Pancreas (tissue), 10 donors: ENCODE data around the gene KDM2A. TPM values are rescaled to one million over a fixed set of nuclear protein-coding genes. Genes with fewer than 3 reads are reported as not detected.
A peak's percentile ranks its signal among the peaks of the same experiment; 100 is the strongest.

Experiments used
- ATAC-seq, 4 donors: fragments of 200-7000 bp; cut with Tn5 transposase; one replicate each; pipeline versions ENCODE4 v1.8.0 to v1.9.1; 2020; ENCODE audit warnings: mild to moderate bottlenecking in 4 of 4, moderate library complexity in 4 of 4
- DNase-seq, 6 donors: peaks; one replicate each; pipeline ENCODE4 v3.0.0-alpha.2; 2020
- FAIRE-seq: peaks from 2 replicates; lab custom pipeline; 2012; peaks lifted over from hg19 to GRCh38; lab: Jason Lieb, UNC
- H3K27ac ChIP-seq, 4 donors: fragments of 200-600 bp; sonication (generic); 1 replicate in 3 of 4; 2 replicates in 1 of 4; pipeline versions ENCODE4 v1.5.0 to v1.8.0; 2020
- H3K27me3 ChIP-seq, 4 donors: fragments of 200-600 bp; one replicate each; pipeline ENCODE4 v1.8.0; 2021
- H3K36me3 ChIP-seq, 3 donors: fragments of 200-600 bp; sonication (generic) in 1 of 3; one replicate each; pipeline versions ENCODE4 v1.5.0 to v1.8.0; 2020 to 2021
- H3K4me1 ChIP-seq, 3 donors: fragments of 200-600 bp; one replicate each; pipeline ENCODE4 v1.8.0; 2021
- H3K4me3 ChIP-seq, 4 donors: fragments of 200-600 bp; sonication (generic) in 2 of 4; one replicate each; pipeline versions ENCODE4 v1.5.0 to v1.8.0; 2020 to 2021
- H3K9me3 ChIP-seq, 4 donors: fragments of 200-600 bp; one replicate each; pipeline ENCODE4 v1.8.0; 2021
- WGBS, 2 donors: extraction: QIAGEN DNeasy Blood & Tissue Kit; methylation state at CpG; one replicate each; pipeline ENCODE4 v1.1.7; 2013; 5-methylcytosine and 5-hydroxymethylcytosine counted together
- intact Hi-C, 3 donors: fragments of 100-400 bp; cut with DNase I; formaldehyde crosslinking; loops; one replicate each; pipeline versions ENCODE4 v1.11.1 to v1.14.2; 2022
- polyA plus RNA-seq, 2 donors: library from polyadenylated mRNA; stranded (reverse); fragments of 200-250 nt; gene quantifications; one replicate each; pipeline ENCODE4 v1.2.3, GENCODE V29; 2013
- total RNA-seq, 6 donors: library from RNA; stranded (reverse); fragmentation: NEBNext Ultra II Directional in 4 of 6; extraction: Animal tissue kit (Norgen Biotek cat#: 25700) in 4 of 6; gene quantifications; one replicate each; pipeline versions ENCODE4 v1.2.1 to v1.2.4, GENCODE V29; 2021 to 2023
- TF ChIP-seq, protein P1 (sequence below), 4 donors: fragments of 200-600 bp; sonication (generic) in 3 of 4; IDR thresholded peaks; one replicate each; pipeline versions ENCODE4 v1.5.0 to v1.8.0; 2021; ENCODE audit warnings: antibody characterized with exemption in 4 of 4
- donor health status: healthy with polysubstance abuse.
- donor health status: DM: no; HTN: no; CAD: no; lungs with moderate emphysema.
- donor health status: DM: no; HTN: no; CAD: no.
- donor health status: control.
- donor health status: control.
- donor health status: Bipolar disorder and iron deficiency.
- donor health status: DM: yes; HTN: yes; CAD: no.
- donor health status: DM: no; HTN: no; CAD: no.
- donor health status: DM: no; HTN: no; CAD: no.
- donor health status: DM: yes; HTN: yes; CAD: no.

The KDM2A gene
- total and polyA plus RNA-seq, 8 donors, result 17.2 to 39.1 (median 22.5) TPM

DNA sequence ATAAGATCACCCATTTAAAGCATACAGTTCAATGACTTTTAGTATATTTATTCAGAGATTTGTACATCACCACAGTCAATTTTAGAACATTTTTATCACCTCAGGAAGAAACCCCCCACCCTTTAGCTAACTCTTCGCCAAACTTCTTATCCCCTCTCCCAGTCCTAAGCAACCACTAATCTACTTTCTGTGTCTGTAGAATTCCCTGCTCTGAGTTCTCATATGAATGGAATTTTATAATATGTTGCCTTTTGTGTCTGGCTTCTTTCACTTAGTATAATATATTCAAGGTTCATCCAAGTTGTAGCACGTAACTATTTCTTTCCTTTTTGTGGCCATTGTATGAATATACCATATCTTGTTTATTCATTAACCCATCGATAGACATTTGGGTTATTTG is 173.6 kb downstream of the KDM2A start:
- 58 to 60% methylated on average over 3 of the region's 3 CpGs for WGBS, 2 donors
- ATAC-seq (no peak), DNase-seq (no peak), FAIRE-seq (no peak)
- Histone ChIP-seq H3K27ac (no peak overlapping the region), H3K27me3 (no peaks in the 10 kb centered on the region), H3K36me3 (no peaks in the 10 kb centered on the region), H3K9me3 (no peaks in the 10 kb centered on the region), H3K4me1 (peaks cover 5 to 9% (median 7%) of the 10 kb centered on the region in 3 donors), H3K4me3 (no peak overlapping the region)
- TF ChIP-seq, protein P1, sequence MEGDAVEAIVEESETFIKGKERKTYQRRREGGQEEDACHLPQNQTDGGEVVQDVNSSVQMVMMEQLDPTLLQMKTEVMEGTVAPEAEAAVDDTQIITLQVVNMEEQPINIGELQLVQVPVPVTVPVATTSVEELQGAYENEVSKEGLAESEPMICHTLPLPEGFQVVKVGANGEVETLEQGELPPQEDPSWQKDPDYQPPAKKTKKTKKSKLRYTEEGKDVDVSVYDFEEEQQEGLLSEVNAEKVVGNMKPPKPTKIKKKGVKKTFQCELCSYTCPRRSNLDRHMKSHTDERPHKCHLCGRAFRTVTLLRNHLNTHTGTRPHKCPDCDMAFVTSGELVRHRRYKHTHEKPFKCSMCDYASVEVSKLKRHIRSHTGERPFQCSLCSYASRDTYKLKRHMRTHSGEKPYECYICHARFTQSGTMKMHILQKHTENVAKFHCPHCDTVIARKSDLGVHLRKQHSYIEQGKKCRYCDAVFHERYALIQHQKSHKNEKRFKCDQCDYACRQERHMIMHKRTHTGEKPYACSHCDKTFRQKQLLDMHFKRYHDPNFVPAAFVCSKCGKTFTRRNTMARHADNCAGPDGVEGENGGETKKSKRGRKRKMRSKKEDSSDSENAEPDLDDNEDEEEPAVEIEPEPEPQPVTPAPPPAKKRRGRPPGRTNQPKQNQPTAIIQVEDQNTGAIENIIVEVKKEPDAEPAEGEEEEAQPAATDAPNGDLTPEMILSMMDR (IDR thresholded peaks at IDR 0.05), result no peak
- intact Hi-C loops, result no loop called here

DNA sequence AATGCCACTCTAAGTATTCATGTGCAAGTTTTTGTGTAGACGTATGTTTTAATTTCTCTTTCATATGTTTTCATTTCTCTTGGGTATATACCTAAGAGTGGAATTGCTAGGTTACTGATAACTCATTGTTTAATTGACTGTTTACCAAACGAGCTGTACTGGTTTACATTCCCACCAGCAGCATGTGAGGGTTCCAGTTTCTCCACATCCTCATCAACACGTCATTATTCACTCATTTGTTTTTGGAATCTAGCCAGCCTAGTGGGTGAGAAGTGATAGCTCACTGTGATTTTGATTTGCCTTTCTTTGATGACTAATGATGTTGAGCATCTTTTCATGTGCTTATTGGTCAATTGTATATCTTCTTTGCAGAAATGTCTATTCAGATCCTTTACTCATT is 174.0 kb downstream of the KDM2A start:
- peaks cover 1 to 4% (median 3%) of the 10 kb centered on the region in 3 donors for H3K4me1 ChIP-seq
- no peak overlapping the region for H3K27ac ChIP-seq
- H3K4me3 ChIP-seq, result no peak overlapping the region
- no peak for ATAC-seq
- intact Hi-C loops, result no loop called here
- TF ChIP-seq, protein P1 (IDR thresholded peaks at IDR 0.05), result no peak
- no peaks in the 10 kb centered on the region for H3K9me3 ChIP-seq
- no peak for FAIRE-seq
- 47 to 52% methylated on average over 3 of the region's 3 CpGs for WGBS, 2 donors
- DNase-seq, result no peak
- H3K36me3 ChIP-seq, result no peaks in the 10 kb centered on the region
- no peaks in the 10 kb centered on the region for H3K27me3 ChIP-seq

GRCh38 chr11:67295846-67296245 is 176.8 kb downstream of the KDM2A start:
- no peak overlapping the region for H3K4me3 ChIP-seq
- no peak for DNase-seq
- no peaks in the 10 kb centered on the region for H3K9me3 ChIP-seq
- FAIRE-seq, result no peak
- no peaks in the 10 kb centered on the region for H3K27me3 ChIP-seq
- TF ChIP-seq, protein P1 (IDR thresholded peaks at IDR 0.05), result no peak
- peaks cover 0 to 7% (median 0%) of the 10 kb centered on the region in 3 donors for H3K36me3 ChIP-seq
- WGBS, 2 donors, result 83 to 97% methylated on average over 1 of the region's 1 CpG
- no peak overlapping the region for H3K27ac ChIP-seq
- intact Hi-C loops, result no loop called here
- no peak for ATAC-seq
- H3K4me1 ChIP-seq, result no peaks in the 10 kb centered on the region

- no peaks in the 10 kb centered on the region for H3K27me3 ChIP-seq
- peaks cover 0 to 7% (median 0%) of the 10 kb centered on the region in 3 donors for H3K36me3 ChIP-seq
- intact Hi-C loops, result no loop called here
- ATAC-seq, result no peak
- H3K4me1 ChIP-seq, result peaks cover 3 to 10% (median 4%) of the 10 kb centered on the region in 3 donors
- H3K4me3 ChIP-seq, result no peak overlapping the region
- WGBS, 2 donors, result 90 to 92% methylated on average over 7 of the region's 7 CpGs
- no peak for FAIRE-seq
- H3K9me3 ChIP-seq, result no peaks in the 10 kb centered on the region
- peak in 2 of 6 donors; percentile 12 to 29 for DNase-seq
- no peak overlapping the region for H3K27ac ChIP-seq
- TF ChIP-seq, protein P1 (IDR thresholded peaks at IDR 0.05), result no peak
Measured at GRCh38 chr11:67298786-67299185, 179.7 kb downstream of the KDM2A start.

DNA sequence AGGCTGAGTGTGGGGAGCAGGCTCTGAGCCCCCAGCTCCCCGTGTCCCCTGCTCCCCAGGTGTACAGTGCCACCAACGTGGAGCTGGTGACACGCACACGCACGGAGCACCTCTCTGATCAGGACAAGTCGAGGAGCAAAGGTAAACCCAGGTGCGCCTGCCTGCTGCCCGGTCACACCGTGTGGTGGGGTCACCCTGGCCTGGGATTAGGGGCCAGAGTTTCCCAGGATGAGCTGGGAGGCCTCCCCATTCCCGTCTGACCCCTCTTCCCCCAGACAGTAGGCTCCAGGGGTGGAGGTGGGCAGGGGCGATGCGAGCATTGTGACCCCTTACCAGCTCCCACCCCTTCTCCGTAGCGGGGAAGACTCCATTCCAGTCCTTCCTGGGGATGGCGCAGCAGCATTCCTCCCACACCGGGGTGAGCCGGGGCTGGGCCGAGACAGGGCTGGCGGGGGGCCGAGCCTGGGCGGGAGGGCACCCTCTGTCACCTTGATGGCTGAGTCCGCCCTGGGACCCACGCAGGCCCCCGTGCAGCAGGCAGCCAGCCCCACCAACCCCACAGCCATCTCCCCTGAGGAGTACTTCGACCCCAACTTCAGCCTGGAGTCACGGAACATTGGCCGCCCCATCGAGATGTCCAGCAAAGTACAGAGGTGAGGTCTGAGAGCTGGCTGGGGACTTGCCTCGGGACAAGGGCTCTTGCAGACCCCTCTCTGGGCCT is 180.6 kb downstream of the KDM2A start:
- no peaks in the 10 kb centered on the region for H3K9me3 ChIP-seq
- no peak overlapping the region for H3K4me3 ChIP-seq
- WGBS, 2 donors, result 93 to 94% methylated on average over 27 to 29 of the region's 29 CpGs
- intact Hi-C loops, result no loop called here
- DNase-seq, result peak in 2 of 6 donors; percentile 27 to 67
- H3K27me3 ChIP-seq, result no peaks in the 10 kb centered on the region
- peaks cover 3 to 10% (median 9%) of the 10 kb centered on the region in 3 donors for H3K4me1 ChIP-seq
- no peak overlapping the region for H3K27ac ChIP-seq
- ATAC-seq, result no peak
- H3K36me3 ChIP-seq, result peaks cover 0 to 7% (median 0%) of the 10 kb centered on the region in 3 donors
- no peak for FAIRE-seq
- TF ChIP-seq, protein P1 (IDR thresholded peaks at IDR 0.05), result no peak
